ENCODE data around the gene SLC25A44. TPM values are rescaled to one million over a fixed set of nuclear protein-coding genes. Genes with fewer than 3 reads are reported as not detected.

Gene SLC25A44, protein sequence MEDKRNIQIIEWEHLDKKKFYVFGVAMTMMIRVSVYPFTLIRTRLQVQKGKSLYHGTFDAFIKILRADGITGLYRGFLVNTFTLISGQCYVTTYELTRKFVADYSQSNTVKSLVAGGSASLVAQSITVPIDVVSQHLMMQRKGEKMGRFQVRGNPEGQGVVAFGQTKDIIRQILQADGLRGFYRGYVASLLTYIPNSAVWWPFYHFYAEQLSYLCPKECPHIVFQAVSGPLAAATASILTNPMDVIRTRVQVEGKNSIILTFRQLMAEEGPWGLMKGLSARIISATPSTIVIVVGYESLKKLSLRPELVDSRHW
- 5.5 and 6.0 TPM in 2 replicates for total RNA-seq

DNA sequence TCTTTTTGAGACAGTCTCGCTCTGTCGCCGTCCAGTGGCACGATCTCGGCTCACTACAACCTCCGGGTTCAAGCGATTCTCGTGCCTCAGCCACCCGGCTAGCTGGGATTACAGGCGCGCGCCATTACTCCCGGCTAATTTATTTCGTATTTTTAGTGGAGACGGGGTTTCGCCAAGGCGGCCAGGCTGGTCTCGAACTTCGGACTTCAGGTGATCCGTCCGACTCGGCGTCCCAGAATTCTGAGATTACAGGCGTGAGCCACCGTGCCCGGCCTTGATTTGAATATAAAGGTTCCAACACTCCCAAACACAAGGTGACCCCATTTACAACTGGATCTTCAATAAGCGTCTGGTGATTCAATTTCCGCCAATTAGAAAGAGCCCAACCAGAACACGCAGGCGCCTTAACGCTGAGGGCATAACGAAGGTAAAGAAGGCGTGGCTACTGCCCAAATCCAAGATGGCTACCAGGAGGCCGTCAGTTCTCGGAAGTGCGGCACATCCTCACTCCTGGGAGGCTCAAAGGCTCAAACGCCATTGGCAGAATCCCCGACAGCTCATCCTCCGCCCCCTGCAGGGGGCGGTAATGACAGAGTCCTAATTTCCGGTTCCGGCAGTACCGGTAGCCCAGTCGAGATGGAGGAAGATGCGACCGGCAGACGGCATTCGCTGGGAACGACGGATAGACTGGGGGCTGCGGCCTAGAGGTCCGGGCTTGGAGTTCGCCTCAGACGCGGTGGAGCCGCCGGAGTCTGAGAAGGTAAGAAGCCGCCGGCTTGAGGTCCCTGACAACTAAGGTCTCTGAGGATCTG, at the start of gene SLC25A44:
TSS of gene SLC25A44 (plus strand) at position 617 of the 812 bp plus-strand sequence. CDS start 5,744 bp downstream, outside the sequence.

DNA sequence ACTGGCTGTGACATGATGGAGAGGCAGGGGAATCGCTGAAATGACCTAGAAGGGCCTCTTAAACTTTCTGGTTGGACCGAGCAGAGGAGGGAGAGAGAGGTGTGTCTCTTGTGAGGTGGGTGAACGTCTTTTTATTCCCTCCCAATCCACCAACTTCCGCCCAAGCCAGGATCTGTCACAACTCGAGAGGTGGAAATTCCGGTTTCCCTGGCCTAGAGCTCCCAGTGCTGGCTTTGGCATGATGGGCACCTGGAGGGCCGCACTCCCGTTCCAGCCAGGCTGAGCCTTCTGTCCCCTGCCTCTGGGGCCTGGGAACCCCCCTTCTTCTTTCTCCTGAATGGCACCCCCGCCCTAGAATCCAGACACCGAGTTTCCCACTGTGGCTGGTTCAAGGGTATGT, 40.5 kb upstream of the SLC25A44 start, which contains the start of gene SEMA4A:
TSS of gene SEMA4A (plus strand) at position 224 of the 400 bp plus-strand sequence. CDS start 994 bp downstream, outside the sequence.

DNA sequence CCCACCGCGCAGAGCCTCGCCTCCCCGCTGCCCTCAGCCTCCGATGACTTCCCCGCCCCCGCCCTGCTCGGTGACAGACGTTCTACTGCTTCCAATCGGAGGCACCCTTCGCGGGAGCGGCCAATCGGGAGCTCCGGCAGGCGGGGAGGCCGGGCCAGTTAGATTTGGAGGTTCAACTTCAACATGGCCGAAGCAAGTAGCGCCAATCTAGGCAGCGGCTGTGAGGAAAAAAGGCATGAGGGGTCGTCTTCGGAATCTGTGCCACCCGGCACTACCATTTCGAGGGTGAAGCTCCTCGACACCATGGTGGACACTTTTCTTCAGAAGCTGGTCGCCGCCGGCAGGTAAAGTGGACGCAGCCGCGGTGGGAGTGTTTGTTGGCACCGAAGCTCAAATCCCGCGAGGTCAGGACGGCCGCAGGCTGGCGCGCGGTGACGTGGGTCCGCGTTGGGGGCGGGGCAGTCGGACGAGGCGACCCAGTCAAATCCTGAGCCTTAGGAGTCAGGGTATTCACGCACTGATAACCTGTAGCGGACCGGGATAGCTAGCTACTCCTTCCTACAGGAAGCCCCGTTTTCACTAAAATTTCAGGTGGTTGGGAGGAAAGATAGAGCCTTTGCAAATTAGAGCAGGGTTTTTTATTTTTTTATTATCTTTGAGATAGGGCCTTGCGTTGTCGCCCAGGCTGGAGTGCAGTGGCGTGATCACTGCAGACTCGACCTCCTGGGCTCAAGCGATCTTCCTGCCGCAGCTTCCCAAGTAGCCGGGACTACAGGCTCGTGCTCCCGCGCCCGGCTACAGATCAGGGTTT, 19.1 kb downstream of the SLC25A44 start, which contains the start of gene PMF1:
TSS of gene PMF1 (plus strand) at position 175 of the 811 bp plus-strand sequence. CDS start at position 184, 9 bp downstream.

DNA sequence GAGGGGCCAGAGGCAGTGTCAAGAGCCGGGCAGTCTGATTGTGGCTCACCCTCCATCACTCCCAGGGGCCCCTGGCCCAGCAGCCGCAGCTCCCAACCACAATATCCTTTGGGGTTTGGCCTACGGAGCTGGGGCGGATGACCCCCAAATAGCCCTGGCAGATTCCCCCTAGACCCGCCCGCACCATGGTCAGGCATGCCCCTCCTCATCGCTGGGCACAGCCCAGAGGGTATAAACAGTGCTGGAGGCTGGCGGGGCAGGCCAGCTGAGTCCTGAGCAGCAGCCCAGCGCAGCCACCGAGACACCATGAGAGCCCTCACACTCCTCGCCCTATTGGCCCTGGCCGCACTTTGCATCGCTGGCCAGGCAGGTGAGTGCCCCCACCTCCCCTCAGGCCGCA, 48.0 kb downstream of the SLC25A44 start, which contains the start of gene BGLAP:
TSS of gene BGLAP (plus strand) at position 259 of the 400 bp plus-strand sequence. CDS start at position 307, 48 bp downstream.

DNA sequence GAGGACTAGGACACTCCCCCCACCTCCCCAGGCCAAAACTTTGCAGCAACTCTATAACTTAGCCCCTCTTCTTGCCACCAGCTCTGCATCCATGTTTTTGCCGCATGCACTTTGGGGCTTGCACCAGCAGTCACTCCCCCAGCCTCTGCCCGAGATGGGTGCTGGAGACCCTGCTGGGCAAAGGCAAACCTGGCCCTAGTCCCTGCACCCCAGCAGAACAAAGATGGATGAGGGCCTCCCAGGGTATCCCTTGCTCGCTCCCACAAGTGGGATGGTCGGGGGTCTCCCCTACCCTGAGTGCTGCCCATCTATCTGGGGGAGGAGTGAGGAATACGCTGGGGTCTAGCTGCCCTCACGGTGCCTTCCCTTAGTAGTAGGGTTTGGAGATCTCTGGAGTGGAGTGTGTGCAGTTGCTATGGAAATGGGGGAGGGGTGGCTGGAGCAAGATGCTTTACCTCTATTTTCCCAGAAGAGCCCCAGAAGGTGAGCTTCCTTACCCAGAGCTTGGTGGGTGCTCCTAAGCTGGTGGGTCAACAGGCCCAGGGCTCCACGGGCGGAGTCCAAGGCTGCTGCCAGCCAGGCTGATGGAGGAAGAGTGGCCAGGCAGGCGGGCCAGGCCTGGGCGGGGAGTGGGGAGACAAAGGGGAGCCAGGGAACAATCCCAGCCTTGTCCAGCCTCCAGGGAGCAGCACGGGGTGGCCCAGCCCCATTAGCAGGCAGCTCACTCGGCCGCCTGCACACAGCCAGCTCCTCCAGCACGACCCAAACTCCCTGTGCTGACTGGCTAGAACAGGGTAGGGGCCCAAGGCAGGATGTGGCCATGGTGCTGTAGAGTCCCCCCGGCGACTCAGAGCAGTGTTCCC, 53.8 kb downstream of the SLC25A44 start, which contains the start of gene PAQR6:
TSS of gene PAQR6 (minus strand) at position 597 of the 863 bp plus-strand sequence. CDS start 1,325 bp downstream, outside the sequence.

Other genes with a start within 250 kb of the SLC25A44 start
- 68.9 and 151 TPM in 2 replicates for gene ARHGEF2, start 215.6 kb upstream of the SLC25A44 start, total RNA-seq
- 363 and 500 TPM in 2 replicates for gene SSR2, start 173.2 kb upstream of the SLC25A44 start, total RNA-seq
- gene UBQLN4, start 140.3 kb upstream of the SLC25A44 start, total RNA-seq, result 6.4 and 6.9 TPM in 2 replicates
- 68.1 and 77.3 TPM in 2 replicates for gene LAMTOR2, start 139.3 kb upstream of the SLC25A44 start, total RNA-seq
- 0.09 TPM in 1 of 2 replicates, not detected in the other for gene RAB25, start 132.9 kb upstream of the SLC25A44 start, total RNA-seq
- 1.2 and 1.4 TPM in 2 replicates for gene MEX3A, start 111.6 kb upstream of the SLC25A44 start, total RNA-seq
- 1,299 and 1,396 TPM in 2 replicates for gene LMNA, start 79.4 kb upstream of the SLC25A44 start, total RNA-seq
- gene SEMA4A, start 40.5 kb upstream of the SLC25A44 start, total RNA-seq, result 0.95 and 1.6 TPM in 2 replicates
- gene PMF1, start 18.9 kb downstream of the SLC25A44 start, total RNA-seq, result 16.2 and 24.6 TPM in 2 replicates
- gene BGLAP, start 48.1 kb downstream of the SLC25A44 start, total RNA-seq, result 0.16 and 0.26 TPM in 2 replicates
- gene PAQR6, start 54.0 kb downstream of the SLC25A44 start, total RNA-seq, result 0.47 and 0.60 TPM in 2 replicates
- gene SMG5, start 88.7 kb downstream of the SLC25A44 start, total RNA-seq, result 26.0 and 29.8 TPM in 2 replicates
- 1.2 and 1.3 TPM in 2 replicates for gene TMEM79, start 90.2 kb downstream of the SLC25A44 start, total RNA-seq
- 71.4 and 91.9 TPM in 2 replicates for gene GLMP, start 101.6 kb downstream of the SLC25A44 start, total RNA-seq
- 0.17 TPM in 1 of 2 replicates, not detected in the other for gene VHLL, start 105.2 kb downstream of the SLC25A44 start, total RNA-seq
- gene CCT3, start 144.2 kb downstream of the SLC25A44 start, total RNA-seq, result 335 and 443 TPM in 2 replicates
- gene TSACC, start 144.4 kb downstream of the SLC25A44 start, total RNA-seq, result not detected in 2 replicates
- not detected in 2 replicates for gene RHBG, start 175.1 kb downstream of the SLC25A44 start, total RNA-seq

Measured in bronchial smooth muscle cell (primary cell).